NT2/D1 (cell line): Measurements from ENCODE around the gene NT5M.

ENCODE experiments used
- SUZ12 ChIP-seq: IDR thresholded peaks from 2 replicates; pipeline ENCODE4 v1.6.1; 2011; ENCODE audit not compliant: insufficient read length, insufficient read depth; ENCODE audit errors: extremely low read depth
- ZNF274 ChIP-seq: IDR thresholded peaks from 2 replicates; pipeline ENCODE4 v1.6.1; 2011; ENCODE audit warnings: mild to moderate bottlenecking, low read depth, low read length

- TF ChIP-seq ZNF274 (no peak), SUZ12 (no peak)
Observed at GRCh38 chr17:17395885-17396284, 92.7 kb downstream of the NT5M start.
